ENCODE data around the gene ZNF207.

- TF ChIP-seq CTCF (IDR thresholded peaks at IDR 0.05; ENCODE audit: low read depth, low read length, missing input control) (no peak), MAX (IDR thresholded peaks at IDR 0.05) (no peak), RAD21 (IDR thresholded peaks at IDR 0.05) (no peak), NR2F2 (IDR thresholded peaks at IDR 0.05) (no peak), EGR1 (IDR thresholded peaks at IDR 0.05; ENCODE audit: low read depth in 2 of 2) (no peak), YY1 (IDR thresholded peaks at IDR 0.05) (no peak), ATF3 (IDR thresholded peaks at IDR 0.05) (no peak), REST (IDR thresholded peaks at IDR 0.05) (no peak), SP1 (IDR thresholded peaks at IDR 0.05) (no peak), GABPA (IDR thresholded peaks at IDR 0.05 in 1 of 2, conservative IDR thresholded peaks at IDR 0.05 in 1 of 2) (no peak), JUND (IDR thresholded peaks at IDR 0.05) (no peak), TAF1 (conservative IDR thresholded peaks at IDR 0.05) (no peak), ZBTB33 (IDR thresholded peaks at IDR 0.05) (no peak)
Measured at GRCh38 chr17:32356378-32356743, 6.4 kb downstream of the ZNF207 start.
